ENCODE results near the gene FCHO1.

DNA sequence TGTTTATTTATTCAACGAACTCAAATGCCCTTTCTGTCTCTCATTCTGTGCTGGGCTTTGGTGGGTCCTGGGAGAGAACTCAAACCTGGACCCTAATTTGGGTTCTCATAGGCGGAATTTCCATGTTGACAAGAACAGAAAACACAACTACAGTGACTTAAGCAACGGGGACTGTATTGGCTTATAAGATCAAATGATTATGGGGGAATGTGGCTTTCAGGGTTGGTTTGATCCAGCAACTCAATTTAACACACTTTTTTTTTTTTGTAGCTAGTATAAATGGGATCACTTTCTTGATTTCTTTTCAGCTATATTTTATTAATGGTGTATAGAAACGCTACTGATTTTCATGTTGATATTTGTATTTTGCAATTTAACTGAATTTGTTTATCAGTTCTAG lies 9.9 kb downstream of the FCHO1 start:
- TF ChIP-seq, protein P1, sequence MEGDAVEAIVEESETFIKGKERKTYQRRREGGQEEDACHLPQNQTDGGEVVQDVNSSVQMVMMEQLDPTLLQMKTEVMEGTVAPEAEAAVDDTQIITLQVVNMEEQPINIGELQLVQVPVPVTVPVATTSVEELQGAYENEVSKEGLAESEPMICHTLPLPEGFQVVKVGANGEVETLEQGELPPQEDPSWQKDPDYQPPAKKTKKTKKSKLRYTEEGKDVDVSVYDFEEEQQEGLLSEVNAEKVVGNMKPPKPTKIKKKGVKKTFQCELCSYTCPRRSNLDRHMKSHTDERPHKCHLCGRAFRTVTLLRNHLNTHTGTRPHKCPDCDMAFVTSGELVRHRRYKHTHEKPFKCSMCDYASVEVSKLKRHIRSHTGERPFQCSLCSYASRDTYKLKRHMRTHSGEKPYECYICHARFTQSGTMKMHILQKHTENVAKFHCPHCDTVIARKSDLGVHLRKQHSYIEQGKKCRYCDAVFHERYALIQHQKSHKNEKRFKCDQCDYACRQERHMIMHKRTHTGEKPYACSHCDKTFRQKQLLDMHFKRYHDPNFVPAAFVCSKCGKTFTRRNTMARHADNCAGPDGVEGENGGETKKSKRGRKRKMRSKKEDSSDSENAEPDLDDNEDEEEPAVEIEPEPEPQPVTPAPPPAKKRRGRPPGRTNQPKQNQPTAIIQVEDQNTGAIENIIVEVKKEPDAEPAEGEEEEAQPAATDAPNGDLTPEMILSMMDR (IDR thresholded peaks at IDR 0.05), result no peak
- TF ChIP-seq POLR2A (IDR thresholded peaks at IDR 0.05), result no peak

All from uterus (tissue), 2 donors.